NCI-H524 treated with DMSO at 0.1 percent for 48 hours (cell line): ENCODE data around the gene SLC23A3.

Experiments used
- DNase-seq: peaks from one replicate; lab custom pipeline; 2025; lab: John Stamatoyannopoulos, UW

Gene SLC23A3

DNA sequence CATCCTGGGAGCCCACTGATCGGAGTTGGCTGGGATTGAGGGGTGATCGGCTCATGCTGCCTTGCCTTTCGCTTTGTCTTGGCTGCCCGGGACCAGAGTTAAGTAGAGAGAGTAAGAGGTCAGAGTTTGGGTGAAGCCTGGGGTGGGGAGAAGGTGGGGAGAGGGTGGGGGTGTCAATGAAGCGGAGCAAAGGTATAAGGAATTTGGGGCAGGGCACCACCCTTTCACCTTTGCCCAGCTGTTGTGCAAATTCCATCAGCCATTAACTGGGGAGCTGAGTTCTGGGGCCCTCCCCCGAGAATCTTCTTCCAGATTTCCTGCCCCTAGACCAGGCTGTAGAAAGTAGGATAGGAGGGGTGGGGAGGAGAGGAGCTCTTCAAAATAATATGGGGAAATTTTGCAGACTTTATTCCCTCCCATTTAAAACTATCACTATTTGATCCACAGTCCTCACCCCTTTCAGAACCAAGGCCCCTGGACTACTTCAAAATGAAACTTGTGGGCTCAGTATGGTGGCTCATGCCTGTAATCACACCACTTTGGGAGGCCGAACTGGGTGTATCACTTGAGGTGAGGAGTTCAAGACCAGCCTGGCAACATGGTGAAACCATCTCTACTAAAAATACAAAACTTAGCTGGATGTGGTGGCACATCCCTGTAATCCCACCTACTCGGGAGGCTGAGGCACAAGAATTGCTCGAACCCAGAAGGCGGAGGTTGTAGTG lies at the start of gene SLC23A3:
TSS of gene SLC23A3 (minus strand) at position 100 of the 725 bp plus-strand sequence. CDS start at position 55, 45 bp downstream.
- no peak for DNase-seq

DNA sequence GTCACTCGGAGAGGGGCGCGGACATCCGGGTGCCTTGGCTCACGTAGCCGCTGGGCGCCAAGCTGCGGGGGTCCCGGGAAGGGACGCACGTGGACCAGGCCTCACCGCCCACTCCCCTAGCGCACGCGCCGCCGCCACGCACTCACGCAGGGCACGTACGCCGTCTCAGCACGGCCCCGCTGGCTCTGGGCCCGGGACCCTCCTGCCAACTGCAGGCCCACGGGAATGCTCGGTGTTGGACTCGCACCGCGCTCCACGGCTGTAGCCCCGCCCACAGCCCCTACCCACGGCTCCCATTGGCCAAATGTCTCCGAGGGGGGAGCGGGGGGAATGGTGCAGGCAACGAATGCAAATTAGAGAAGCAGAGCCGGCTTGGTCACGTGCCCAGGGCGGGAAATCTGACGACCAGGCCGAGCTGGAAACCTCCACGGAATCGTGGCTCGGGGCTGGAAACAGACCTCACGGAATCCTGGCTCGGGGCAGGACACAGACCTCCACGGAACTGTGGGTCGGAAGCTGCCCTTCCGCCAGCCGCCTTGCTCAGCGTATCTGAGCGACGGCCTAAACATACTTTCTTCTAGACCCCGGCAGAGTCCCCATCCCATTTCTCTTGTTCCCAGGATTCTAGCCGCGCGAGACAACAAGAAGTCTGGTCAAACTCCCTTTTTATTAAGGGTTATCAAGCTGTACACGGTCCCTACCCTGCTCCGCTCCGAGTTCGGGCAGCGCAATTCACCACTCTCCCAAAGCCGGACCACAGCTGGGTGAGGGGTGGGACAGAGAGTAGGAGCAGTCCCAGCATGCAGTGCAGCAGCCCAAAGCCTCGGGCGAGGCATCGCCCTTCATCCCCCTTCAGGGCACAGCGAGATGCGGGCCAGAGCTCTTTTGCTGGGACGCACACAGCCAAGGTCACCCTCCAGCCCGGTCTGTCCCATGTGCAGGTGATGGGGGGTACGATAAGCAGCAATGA lies 49.2 kb upstream of the SLC23A3 start, which contains the start of gene ABCB6:
TSS of gene ABCB6 (minus strand) at position 227 of the 970 bp plus-strand sequence. CDS start 285 bp downstream, outside the sequence.
- peak; percentile 48 for DNase-seq

GRCh38 chr2:219218217-219218731 lies 48.4 kb upstream of the SLC23A3 start:
- no peak for DNase-seq

DNA sequence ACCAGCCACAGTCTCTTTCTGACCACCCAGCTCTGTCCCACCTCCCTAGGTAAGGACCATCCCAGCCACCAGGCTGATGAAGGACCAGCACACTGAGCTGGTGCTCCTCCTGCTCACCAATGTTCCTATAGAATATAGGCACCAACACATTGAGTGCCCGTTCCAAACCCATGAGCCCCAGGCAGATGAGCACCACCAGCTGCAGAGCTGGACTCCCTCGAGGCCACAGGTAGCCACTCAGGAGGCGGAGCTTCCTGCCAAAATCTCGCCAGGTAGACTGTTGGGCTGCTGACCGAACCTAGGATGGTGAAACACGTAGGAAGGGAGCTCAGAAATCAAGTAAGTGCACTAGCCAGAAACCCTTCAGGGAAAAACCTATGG lies 46.7 kb upstream of the SLC23A3 start:
- DNase-seq = no peak

DNA sequence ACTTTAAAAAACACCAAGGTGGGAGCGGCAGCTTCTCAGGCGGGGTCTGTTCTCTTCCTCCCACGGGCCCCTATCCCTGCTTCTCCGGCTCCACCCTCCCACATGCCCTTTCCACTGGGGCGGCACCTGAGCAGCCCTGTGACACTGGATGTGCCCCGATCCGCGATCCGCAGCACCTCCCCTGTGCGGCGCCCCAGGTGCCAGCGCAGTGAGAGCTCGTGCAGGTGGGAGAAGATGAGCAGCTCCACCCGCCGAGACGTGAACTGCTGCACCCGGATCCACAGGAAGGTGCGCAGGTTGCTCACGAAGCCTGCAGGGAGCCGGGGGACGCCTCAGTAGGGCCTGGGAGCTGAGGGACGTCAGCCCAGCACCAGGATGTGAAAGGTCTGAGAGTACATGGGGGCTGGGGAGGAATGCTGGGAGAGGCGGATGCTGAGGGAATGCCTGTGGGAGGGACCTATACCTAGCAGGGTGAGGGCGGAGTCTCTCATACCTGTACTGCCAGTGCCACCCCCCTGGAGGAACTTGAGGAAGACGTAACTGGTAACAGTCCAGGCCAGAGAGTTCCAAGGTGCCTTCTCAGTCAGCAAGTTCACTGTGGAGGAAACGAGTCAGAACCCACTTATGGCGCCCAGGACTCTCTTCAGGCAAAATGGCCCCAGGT lies 46.2 kb upstream of the SLC23A3 start:
- DNase-seq = no peak

- DNase-seq = no peak
Measured at GRCh38 chr2:219214786-219215185, 45.0 kb upstream of the SLC23A3 start.

GRCh38 chr2:219214141-219214540 lies 44.3 kb upstream of the SLC23A3 start:
- no peak for DNase-seq

- DNase-seq = no peak
Measured at GRCh38 chr2:219213486-219214071, 43.8 kb upstream of the SLC23A3 start.

DNA sequence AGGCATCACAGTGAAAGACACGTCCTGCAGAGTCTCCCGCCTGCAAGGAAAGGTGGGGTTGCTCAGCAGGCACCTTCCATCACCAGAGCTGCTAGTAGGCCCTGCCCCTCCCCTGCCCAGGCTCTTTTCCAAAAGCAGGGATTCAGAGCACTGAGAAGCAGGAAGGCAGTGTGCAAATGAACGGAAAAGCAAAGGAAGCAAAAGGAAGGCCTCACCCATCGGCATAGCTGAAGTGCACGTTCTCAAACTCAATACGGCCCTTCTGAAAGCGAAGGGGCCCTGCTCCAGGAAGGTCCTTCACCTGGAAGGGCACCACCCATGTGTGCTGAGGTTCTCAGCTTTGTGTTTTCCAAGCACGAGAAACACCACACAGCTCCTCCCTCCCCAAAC lies 43.2 kb upstream of the SLC23A3 start:
- no peak for DNase-seq

DNA sequence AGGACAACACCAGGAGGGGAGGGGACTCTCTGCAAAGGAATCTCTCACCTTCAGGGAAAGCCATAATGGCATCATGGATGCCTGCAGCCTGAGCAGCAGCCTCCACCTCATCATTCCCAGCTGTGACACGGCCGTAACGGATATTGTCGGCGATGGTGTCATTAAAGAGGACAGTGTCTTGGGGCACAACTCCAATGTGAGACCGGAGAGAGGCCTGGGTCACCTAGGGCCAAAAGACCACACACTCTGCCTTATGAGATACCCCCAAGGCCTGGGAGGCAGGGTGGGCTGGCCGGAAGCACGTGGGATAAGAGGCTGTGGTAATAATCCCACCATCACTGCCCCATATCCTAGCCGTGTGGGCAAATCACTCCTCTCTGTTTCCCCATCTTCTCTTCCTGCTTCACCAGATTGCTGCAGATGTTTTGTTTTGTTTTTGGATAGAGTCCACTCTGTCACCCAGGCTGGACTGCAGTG lies 41.1 kb upstream of the SLC23A3 start:
- DNase-seq = no peak

DNA sequence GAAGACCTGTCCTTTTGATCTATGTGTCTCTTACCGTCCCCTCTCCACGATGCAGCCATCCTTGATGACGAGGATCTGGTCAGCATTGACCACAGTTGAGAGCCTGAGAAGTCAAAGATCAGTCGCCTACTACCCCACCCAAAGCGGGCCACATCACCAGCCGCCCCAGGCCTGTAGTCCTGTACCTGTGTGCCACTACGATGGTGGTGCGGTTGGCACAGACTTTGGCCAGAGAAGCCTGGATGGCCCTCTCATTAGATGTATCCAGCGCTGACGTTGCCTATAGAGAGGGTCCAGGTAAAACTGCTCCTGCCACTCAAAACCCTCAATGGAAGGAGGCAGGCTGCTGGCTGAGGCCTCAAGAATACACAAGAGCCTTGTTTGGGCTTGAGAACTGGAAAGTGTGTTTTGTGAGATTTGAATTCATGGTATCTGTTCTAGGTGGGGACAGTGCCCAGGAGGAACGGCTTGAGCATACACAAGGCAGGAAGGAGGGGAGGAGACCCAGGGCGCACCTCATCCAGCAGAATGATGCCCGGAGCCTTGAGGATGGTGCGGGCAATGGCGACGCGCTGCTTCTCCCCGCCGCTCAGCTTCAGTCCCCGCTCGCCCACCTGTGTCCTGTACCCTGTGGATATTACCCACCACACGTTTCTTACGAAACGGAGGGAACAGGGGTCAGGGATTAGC lies 40.5 kb upstream of the SLC23A3 start:
- no peak for DNase-seq

- no peak for DNase-seq
Measured at GRCh38 chr2:219209236-219210195, 39.7 kb upstream of the SLC23A3 start.

DNA sequence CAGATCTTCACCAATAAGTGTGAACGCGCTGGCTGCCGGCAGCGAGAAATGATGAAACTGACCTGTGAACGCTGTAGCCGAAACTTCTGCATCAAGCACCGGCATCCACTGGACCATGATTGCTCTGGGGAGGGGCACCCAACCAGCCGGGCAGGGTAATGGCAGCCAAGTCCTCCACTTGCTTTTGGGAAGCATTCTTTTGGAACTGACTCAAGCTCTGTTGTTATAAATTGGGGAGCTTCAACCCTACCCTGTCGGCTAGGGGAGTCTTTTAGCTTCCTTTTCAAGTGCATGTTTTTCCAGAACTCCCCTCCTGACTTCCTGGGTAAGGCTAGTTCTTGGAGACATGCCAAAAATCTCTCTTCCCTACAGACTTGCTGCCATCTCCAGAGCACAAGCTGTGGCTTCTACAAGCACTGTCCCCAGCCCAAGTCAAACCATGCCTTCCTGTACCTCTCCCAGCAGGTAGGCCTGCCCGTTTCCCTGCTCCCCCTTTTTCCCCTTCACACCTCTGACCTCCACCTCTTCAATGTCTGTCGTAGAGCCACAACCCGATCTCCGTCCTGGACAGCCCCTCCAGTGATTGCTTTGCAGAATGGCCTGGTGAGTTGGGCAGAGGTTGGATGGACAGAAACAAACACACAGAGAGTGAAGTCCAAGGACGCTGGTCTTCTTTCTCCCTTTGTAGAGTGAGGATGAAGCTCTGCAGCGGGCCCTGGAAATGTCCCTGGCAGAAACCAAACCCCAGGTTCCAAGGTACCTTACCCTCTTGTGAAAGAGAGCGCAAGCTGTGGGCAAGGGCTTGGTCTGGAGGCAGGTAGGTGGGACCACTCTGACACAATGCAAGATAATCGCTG lies 38.3 kb upstream of the SLC23A3 start:
- DNase-seq = no peak

DNA sequence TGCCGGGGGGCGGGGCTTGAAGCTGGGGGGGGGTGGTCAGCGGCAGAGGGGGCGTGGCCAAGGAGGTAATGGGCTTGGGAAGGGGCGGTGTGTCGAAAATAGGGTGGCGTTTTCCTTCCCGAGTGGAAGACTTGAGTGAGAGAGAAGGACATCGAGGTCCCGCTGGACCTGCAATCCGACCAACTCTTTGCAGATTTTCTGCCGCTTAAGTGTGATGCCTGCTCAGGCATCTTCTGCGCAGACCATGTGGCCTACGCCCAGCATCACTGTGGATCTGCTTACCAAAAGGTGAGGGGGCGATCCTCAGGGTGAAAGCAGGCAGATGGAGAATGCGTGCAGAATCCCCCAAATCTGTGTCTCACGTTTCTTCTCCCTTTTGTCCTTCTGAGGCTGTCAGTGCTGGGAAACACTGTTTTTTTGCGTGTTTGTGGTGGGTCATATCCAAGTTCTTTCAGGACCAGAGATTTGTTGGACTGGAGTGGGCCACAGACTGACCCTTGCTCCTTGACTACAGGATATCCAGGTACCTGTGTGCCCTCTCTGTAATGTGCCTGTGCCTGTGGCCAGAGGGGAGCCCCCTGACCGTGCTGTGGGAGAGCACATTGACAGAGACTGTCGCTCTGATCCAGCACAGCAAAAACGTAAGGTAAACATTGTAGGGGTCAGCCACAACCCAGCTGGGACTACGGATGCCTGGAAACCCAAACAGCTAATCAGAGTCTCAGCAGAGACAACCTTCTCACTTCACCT lies 37.5 kb upstream of the SLC23A3 start:
- DNase-seq = no peak

GRCh38 chr2:219206328-219207133 lies 36.7 kb upstream of the SLC23A3 start, which contains the start of gene ZFAND2B:
Gene ZFAND2B (plus strand): TSS chr2:219206782. CDS start chr2:219206988, 206 bp downstream.
- DNase-seq = peak; percentile 51

DNA sequence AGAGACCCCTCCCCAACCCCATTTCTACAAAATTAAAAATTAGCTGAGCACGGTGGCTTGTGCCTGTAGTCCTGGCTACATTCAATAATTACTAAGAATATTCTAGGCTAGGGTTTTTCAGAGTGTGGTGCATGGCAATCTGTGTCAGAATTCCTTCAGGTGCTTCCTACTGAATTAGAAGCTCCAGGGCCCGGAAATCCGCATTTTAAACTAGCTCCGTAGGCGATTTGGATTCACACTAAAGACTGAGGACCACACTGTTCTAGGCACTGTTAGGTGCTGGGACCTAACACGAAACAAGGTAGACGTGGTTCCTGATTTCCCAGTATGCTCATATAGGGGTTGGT lies 36.1 kb upstream of the SLC23A3 start:
- no peak for DNase-seq

- DNase-seq = no peak
Measured at GRCh38 chr2:219205165-219205538, 35.3 kb upstream of the SLC23A3 start.
